GM19025 (cell line): ENCODE measurements around the gene ZNF77.
"Not testable (repeated sequence)": the region's sequence is repeated elsewhere in the genome, so short reads cannot be mapped to it uniquely, and the experiment has no call there.

Experiments
- ATAC-seq: cut with Tn5 transposase; IDR thresholded peaks from one replicate; pipeline ENCODE4 v1.9.1; 2021; ENCODE audit warnings: mild to moderate bottlenecking, low read depth, moderate library complexity; ENCODE audit not compliant: unreplicated experiment

Gene ZNF77

DNA sequence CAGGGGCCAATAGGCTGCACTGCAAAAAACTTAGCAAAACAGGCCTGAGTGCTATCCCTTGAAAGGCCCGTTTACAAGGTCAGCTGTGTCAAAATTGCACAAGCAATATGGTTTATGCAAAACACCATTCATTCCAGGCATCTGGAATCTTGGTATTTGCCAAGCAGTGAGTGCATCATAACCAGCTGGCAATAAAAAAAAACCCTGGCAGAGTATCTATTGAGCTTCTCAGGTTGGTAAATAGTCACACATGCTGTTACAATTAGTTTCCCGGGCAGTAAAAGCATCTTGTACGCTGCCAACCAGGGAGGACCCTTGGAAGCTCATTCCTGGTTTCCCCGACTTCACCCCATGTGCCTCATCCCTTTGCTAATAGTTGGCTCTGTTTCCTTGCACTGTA lies 21.3 kb downstream of the ZNF77 start:
- no peak for ATAC-seq

- no peak for ATAC-seq
These were observed 21.8 kb downstream of the ZNF77 start for GRCh38 chr19:2922987-2923386.

DNA sequence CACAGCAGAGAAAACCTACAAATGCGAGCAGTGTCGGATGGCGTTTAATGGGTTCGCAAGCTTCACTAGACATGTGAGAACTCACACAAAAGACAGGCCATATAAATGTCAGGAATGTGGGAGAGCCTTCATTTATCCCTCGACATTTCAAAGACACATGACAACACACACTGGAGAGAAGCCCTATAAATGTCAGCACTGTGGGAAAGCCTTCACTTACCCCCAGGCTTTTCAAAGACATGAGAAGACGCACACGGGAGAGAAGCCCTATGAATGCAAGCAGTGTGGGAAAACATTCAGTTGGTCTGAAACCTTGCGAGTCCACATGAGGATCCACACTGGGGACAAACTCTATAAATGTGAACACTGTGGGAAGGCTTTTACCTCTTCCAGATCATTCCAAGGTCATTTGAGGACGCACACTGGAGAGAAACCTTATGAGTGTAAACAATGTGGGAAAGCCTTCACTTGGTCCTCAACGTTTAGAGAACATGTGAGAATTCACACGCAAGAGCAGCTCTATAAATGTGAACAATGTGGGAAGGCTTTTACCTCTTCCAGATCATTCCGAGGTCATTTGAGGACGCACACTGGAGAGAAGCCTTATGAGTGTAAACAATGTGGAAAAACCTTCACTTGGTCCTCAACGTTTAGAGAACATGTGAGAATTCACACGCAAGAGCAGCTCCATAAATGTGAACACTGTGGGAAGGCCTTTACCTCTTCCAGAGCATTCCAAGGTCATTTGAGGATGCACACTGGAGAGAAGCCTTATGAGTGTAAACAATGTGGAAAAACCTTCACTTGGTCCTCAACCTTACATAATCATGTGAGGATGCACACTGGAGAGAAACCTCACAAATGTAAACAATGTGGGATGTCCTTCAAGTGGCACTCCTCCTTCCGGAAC lies 27.2 kb downstream of the ZNF77 start:
- no peak for ATAC-seq

- ATAC-seq: no peak
These were observed 32.5 kb downstream of the ZNF77 start for GRCh38 chr19:2912306-2912705.

DNA sequence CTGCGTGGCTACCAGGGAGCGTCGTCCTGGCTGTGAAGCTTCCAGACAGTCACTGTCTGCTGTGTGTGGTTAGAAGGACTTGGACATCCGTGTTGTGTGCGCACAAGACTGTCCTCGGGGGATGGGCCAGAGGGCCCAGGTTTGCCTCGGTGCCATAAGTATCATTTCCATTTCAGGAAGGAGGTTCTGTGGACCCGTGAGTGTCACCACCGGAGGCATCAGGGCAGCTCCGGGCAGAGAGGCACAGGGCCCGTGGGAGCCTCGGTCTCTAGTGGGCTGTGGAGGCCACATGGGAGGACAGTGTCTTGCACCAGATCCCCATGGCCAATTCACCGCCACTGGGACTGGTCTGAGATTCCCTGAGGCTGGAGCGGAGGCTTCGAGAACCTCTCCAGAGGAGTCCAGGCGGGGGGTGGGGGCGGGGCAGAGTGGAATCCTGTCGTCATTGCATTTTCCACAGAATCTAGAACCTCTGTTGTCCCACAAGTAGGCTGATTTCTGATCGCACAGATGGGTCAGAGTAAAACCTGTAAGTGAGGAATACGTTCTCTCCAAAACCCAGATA lies 38.1 kb downstream of the ZNF77 start:
- no peak for ATAC-seq

- no peak for ATAC-seq
These were observed 38.8 kb downstream of the ZNF77 start for GRCh38 chr19:2905918-2906519.

DNA sequence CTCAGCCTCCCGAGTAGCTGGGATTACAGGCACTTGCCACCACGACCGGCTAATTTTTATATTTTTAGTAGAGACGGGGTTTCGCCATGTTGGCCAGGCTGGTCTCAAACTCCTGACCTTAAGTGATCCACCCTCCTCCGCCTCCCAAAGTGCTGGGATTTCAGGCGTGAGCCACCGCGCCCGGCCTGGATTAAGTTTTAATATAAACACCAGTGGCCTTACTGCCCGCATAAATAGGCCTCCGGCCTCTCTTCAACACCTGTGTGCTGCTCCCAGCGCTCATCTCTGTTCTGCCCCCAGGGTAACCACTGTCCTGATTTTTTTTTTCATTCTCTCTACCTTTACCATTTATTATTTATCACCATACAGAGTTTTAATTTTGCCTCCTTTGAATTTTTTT lies 41.4 kb downstream of the ZNF77 start:
- not testable (repeated sequence) for ATAC-seq

DNA sequence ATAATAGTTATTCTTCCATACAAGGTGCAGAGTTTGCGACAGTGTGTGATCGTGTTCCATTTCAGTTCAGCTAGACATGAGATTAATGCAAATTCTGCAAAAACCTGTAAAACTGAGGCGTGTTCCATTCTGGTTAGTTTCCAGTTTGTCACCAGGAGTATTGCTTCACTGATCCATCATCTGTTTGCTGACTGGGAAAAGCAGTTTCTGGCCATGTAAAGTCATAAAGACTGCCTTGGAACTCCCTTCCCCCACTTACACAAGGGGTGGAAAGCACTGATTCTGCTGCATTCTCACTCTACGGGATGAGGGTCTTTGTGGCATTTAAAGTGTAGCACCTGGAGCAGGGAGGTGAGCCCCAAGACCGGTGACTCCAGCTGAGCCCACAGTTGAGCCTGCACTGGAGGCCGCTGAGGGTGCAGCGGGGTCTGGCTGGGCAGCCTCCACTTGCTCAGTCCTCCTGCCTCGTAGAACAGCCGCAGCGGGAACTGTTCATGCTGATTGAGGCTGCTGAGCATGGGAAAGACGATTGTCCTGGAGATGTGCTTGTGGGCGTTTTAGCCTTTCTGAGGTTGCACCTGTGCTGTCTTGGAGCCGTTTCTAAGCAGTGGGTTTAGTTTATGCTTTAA lies 42.1 kb downstream of the ZNF77 start:
- no peak for ATAC-seq

GRCh38 chr19:2900296-2901252 lies 44.2 kb downstream of the ZNF77 start, which contains the start of gene ZNF57:
TSS of gene ZNF57 (plus strand) at chr19:2900928. CDS start at chr19:2901046, 118 bp downstream.
- peak; percentile 94 for ATAC-seq

- no peak for ATAC-seq
These were observed 48.1 kb downstream of the ZNF77 start for GRCh38 chr19:2896694-2897093.

GRCh38 chr19:2890531-2890930 lies 54.2 kb downstream of the ZNF77 start:
- ATAC-seq: not testable (repeated sequence)

GRCh38 chr19:2888731-2889224 lies 56.0 kb downstream of the ZNF77 start:
- ATAC-seq: no peak

DNA sequence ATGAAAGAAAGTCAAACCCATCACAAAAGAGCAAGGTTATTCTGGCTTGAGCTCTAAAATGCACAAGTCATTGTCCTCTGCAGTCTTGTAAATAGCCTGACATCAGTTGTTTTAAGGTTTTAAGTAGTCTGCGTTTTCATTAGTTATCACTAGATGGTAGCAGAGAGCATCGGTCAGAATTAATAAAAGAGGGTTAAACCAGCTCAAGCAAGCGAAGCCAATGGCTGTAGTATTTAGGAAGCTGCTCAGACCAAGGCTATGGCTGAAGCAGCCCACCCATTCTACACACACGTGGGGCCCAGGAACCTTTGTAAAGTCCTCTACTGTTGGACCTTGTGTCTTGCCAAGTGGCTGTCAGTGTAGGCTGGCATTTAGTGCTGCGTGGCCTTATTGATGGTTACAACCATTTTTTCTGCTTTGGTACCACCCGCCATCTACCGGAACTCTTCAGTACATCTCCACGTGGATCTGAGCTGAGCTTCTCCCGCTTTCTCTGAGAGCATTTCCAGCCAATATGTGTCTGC lies 57.3 kb downstream of the ZNF77 start:
- no peak for ATAC-seq

- no peak for ATAC-seq
These were observed 59.0 kb downstream of the ZNF77 start for GRCh38 chr19:2885736-2886135.

DNA sequence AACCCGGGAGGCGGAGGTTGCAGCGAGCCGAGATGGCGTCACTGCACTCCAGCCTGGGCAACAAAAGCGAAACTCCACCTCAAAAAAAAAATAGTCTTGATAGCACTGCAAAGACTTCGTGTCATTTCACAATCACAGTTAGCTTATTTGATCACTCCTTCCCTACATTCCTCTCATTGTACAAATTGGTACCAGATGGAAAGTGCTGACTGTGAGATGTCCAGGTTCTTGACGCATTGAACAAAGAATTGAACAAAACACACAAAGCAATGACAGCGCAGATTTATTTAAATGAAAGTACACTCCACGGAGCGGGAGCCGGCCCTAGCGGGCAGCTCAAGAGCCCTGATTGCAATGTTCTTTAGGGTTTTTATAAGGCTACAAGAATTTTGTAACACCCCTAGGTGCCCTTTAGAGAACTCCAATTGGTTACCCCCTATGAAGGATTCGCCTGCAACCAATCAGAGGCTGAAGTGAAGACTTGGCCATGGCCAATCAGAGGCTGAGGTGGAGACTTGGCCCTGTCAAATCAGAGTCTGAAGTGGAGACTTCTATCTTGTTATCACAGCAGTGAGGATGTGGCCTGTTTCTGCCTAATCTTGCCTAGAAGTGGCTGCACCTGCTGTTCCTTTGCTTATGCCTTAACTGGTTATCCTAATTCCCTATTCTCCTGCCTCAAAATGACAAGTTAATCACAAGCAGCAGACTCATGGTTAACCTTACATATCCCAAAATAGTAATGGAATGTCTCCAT lies 60.9 kb downstream of the ZNF77 start:
- no peak for ATAC-seq
